Smooth muscle cell (in vitro differentiated cells): ENCODE measurements around the gene HS1BP3. TPM values are rescaled to one million over a fixed set of nuclear protein-coding genes. Genes with fewer than 3 reads are reported as not detected.
A peak's percentile ranks its signal among the peaks of the same experiment; 100 is the strongest.

Source experiments
- DNase-seq: peaks from one replicate; lab custom pipeline; 2025; ENCODE audit not compliant: unreplicated experiment; lab: John Stamatoyannopoulos, UW
- H2AFZ ChIP-seq: fragments of 200-600 bp; sonication (generic); 2 replicates; pipeline ENCODE4 v1.6.0; 2016; ENCODE audit warnings: antibody characterized with exemption, low read depth, mild to moderate bottlenecking
- H3F3A ChIP-seq: fragments of 200-600 bp; sonication (generic); 2 replicates; pipeline ENCODE4 v1.6.0; 2017; ENCODE audit warnings: antibody characterized with exemption, low read depth
- H3K27ac ChIP-seq: fragments of 200-600 bp; sonication (generic); 2 replicates; pipeline ENCODE4 v1.5.1; 2016; ENCODE audit warnings: low read depth, mild to moderate bottlenecking
- H3K27me3 ChIP-seq: fragments of 200-600 bp; sonication (generic); 2 replicates; pipeline ENCODE4 v1.6.1; 2016; ENCODE audit warnings: low read depth, mild to moderate bottlenecking
- H3K36me3 ChIP-seq: fragments of 200-600 bp; sonication (generic); 2 replicates; pipeline ENCODE4 v1.5.1; 2016; ENCODE audit warnings: low read depth
- H3K4me1 ChIP-seq: fragments of 200-600 bp; sonication (generic); 2 replicates; pipeline ENCODE4 v1.5.1; 2016; ENCODE audit warnings: low read depth
- H3K4me2 ChIP-seq: fragments of 200-600 bp; sonication (generic); 2 replicates; pipeline ENCODE4 v1.6.0; 2016; ENCODE audit warnings: mild to moderate bottlenecking
- H3K4me3 ChIP-seq: fragments of 200-600 bp; sonication (generic); 2 replicates; pipeline ENCODE4 v1.5.1; 2016; ENCODE audit warnings: mild to moderate bottlenecking
- H3K79me2 ChIP-seq: fragments of 200-600 bp; sonication (generic); 2 replicates; pipeline ENCODE4 v1.6.0; 2016; ENCODE audit warnings: low read depth, mild to moderate bottlenecking
- H3K9ac ChIP-seq: fragments of 200-600 bp; sonication (generic); 2 replicates; pipeline ENCODE4 v1.6.0; 2016; ENCODE audit warnings: low read depth
- H3K9me3 ChIP-seq: fragments of 200-600 bp; sonication (generic); replicated peaks from 2 replicates; pipeline ENCODE4 v1.5.1; 2016; ENCODE audit warnings: low read depth
- H4K20me1 ChIP-seq: fragments of 200-600 bp; sonication (generic); 2 replicates; pipeline ENCODE4 v1.6.0; 2016; ENCODE audit warnings: low read depth
- CTCF ChIP-seq: fragments of 200-600 bp; sonication (generic); IDR thresholded peaks from 2 replicates; pipeline ENCODE4 v1.5.1; 2017; ENCODE audit warnings: borderline replicate concordance, mild to moderate bottlenecking, antibody characterized with exemption; ENCODE audit not compliant: insufficient read depth, poor library complexity, severe bottlenecking
- whole genome bisulfite sequencing: methylation state at CpG from one replicate; pipeline ENCODE4 v1.1.7; 2016; ENCODE audit warnings: low lambda C conversion rate; 5-methylcytosine and 5-hydroxymethylcytosine counted together
- polyA plus RNA-seq: library from polyadenylated mRNA; unstranded; fragments of >200 nt; fragmentation: Nextera tagmentation; extraction: Ambion mirVana; gene quantifications from 2 replicates; pipeline ENCODE4 v1.2.1, GENCODE V29; 2016
- total RNA-seq: library from RNA; depleted of rRNA; stranded (reverse); fragments of >200 nt; gene quantifications from 2 replicates; pipeline ENCODE4 v1.2.3, GENCODE V29; 2014

The HS1BP3 gene
- total and polyA plus RNA-seq, 2 experiments from 2014 or later, result 9.3 to 20.4 TPM

GRCh38 chr2:20635113-20635510 lies 15.8 kb downstream of the HS1BP3 start:
- Histone ChIP-seq H3K4me3 (no peak overlapping the region), H3K27me3 (no peaks in the 10 kb centered on the region), H3K4me1 (peaks cover 15% of the 10 kb centered on the region), H4K20me1 (no peaks in the 10 kb centered on the region), H3K27ac (no peak overlapping the region), H3K9ac (no peak overlapping the region), H3K9me3 (no peaks in the 10 kb centered on the region), H3F3A (no peaks in the 10 kb centered on the region), H3K79me2 (no peaks in the 10 kb centered on the region), H3K36me3 (no peaks in the 10 kb centered on the region), H2AFZ (no peak overlapping the region), H3K4me2 (peak overlapping the region; percentile 73)
- no peak for DNase-seq
- TF ChIP-seq CTCF, result no peak
- 82% methylated on average over 5 of the region's 5 CpGs for WGBS

GRCh38 chr2:20634507-20635112 lies 16.3 kb downstream of the HS1BP3 start:
- 75% methylated on average over 9 of the region's 9 CpGs for WGBS
- no peaks in the 10 kb centered on the region for H3F3A ChIP-seq
- no peaks in the 10 kb centered on the region for H3K27me3 ChIP-seq
- H2AFZ ChIP-seq, result no peak overlapping the region
- no peak overlapping the region for H3K4me3 ChIP-seq
- no peak overlapping the region for H3K4me2 ChIP-seq
- H3K79me2 ChIP-seq, result no peaks in the 10 kb centered on the region
- H3K9ac ChIP-seq, result no peak overlapping the region
- no peaks in the 10 kb centered on the region for H3K36me3 ChIP-seq
- H3K4me1 ChIP-seq, result peaks cover 15% of the 10 kb centered on the region
- no peak overlapping the region for H3K27ac ChIP-seq
- no peak for DNase-seq
- TF ChIP-seq CTCF, result no peak
- H3K9me3 ChIP-seq, result no peaks in the 10 kb centered on the region
- no peaks in the 10 kb centered on the region for H4K20me1 ChIP-seq

- no peak for TF ChIP-seq CTCF
- Histone ChIP-seq H3K27ac (no peak overlapping the region), H2AFZ (no peak overlapping the region), H3K27me3 (no peaks in the 10 kb centered on the region), H3K79me2 (no peaks in the 10 kb centered on the region), H3K4me2 (no peak overlapping the region), H3F3A (no peaks in the 10 kb centered on the region), H3K4me3 (no peak overlapping the region), H3K9ac (no peak overlapping the region), H4K20me1 (no peaks in the 10 kb centered on the region), H3K9me3 (no peaks in the 10 kb centered on the region), H3K4me1 (peaks cover 15% of the 10 kb centered on the region), H3K36me3 (no peaks in the 10 kb centered on the region)
- no peak for DNase-seq
- 87% methylated on average over 18 of the region's 18 CpGs for WGBS
These were observed 16.9 kb downstream of the HS1BP3 start for GRCh38 chr2:20633794-20634506.
